B cell (primary cell): ENCODE data around the gene MPPE1.

Experiments
- EZH2 ChIP-seq: IDR thresholded peaks from 2 replicates; pipeline ENCODE4 v1.6.1; 2012; ENCODE audit warnings: borderline replicate concordance, low read depth, mild to moderate bottlenecking, moderate library complexity, low read length; ENCODE audit not compliant: insufficient read depth, poor library complexity, severe bottlenecking
- TF ChIP-seq, protein P1 (sequence below): fragments of 200-600 bp; IDR thresholded peaks from one replicate; pipeline ENCODE4 v1.8.0; 2022; ENCODE audit warnings: antibody characterized with exemption, mild to moderate bottlenecking

DNA sequence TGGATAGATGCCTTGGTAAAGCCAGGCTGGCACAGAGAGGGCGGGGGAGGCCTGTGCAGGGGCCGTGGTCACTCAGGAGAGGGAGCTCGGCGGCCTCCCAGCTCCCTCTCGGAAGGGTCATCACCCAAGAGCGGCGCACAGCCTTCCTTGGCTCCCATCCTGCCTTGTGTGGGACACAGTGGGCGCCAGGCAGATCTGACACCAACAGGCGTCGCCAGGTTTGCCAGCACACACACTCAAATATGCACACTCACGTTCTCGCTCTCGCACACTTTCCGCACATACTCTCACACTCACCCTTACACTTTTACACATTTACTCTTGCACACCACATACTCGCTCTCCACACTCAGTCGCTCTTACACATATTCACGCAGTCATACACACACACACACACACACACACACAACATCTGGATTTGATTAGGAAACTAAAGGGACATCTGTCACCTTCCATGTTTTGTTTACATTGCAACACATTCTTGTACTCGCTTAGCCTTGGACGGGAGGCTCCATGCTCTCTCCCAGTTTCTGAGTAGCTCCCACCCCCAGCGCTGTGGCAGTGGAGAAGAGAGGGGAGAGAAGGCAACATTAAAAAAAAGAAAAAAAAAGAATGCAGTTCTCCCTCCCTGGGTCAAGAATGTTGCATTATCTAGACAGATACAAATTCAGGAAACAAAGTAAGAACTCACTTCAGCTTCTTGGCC, 46.4 kb downstream of the MPPE1 start:
- TF ChIP-seq, protein P1, sequence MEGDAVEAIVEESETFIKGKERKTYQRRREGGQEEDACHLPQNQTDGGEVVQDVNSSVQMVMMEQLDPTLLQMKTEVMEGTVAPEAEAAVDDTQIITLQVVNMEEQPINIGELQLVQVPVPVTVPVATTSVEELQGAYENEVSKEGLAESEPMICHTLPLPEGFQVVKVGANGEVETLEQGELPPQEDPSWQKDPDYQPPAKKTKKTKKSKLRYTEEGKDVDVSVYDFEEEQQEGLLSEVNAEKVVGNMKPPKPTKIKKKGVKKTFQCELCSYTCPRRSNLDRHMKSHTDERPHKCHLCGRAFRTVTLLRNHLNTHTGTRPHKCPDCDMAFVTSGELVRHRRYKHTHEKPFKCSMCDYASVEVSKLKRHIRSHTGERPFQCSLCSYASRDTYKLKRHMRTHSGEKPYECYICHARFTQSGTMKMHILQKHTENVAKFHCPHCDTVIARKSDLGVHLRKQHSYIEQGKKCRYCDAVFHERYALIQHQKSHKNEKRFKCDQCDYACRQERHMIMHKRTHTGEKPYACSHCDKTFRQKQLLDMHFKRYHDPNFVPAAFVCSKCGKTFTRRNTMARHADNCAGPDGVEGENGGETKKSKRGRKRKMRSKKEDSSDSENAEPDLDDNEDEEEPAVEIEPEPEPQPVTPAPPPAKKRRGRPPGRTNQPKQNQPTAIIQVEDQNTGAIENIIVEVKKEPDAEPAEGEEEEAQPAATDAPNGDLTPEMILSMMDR: no peak
- no peak for TF ChIP-seq EZH2
